Measurements from ENCODE around the gene GDE1. TPM values are rescaled to one million over a fixed set of nuclear protein-coding genes. Genes with fewer than 3 reads are reported as not detected.

The GDE1 gene
- total RNA-seq, 2 experiments from 2014 or later: 20.0 TPM

DNA sequence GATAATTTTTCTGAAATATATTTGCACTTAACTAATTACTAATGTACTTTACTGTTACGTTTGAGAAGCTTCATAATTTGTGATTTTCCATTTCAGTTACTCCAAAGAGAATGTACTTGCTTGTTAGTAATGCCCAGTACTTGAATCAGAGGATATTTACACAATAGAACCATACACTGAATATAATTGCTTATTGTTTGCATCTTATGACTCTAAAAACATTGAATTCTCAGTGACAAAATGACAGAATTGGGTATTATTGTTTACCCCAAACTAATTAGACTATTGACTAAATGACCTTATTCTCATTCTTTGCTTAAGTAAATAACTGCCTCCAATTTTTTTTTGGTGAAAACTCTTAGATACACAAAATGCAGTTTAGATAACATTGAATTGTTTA, 10.7 kb upstream of the GDE1 start:
- TF ChIP-seq, protein P1, sequence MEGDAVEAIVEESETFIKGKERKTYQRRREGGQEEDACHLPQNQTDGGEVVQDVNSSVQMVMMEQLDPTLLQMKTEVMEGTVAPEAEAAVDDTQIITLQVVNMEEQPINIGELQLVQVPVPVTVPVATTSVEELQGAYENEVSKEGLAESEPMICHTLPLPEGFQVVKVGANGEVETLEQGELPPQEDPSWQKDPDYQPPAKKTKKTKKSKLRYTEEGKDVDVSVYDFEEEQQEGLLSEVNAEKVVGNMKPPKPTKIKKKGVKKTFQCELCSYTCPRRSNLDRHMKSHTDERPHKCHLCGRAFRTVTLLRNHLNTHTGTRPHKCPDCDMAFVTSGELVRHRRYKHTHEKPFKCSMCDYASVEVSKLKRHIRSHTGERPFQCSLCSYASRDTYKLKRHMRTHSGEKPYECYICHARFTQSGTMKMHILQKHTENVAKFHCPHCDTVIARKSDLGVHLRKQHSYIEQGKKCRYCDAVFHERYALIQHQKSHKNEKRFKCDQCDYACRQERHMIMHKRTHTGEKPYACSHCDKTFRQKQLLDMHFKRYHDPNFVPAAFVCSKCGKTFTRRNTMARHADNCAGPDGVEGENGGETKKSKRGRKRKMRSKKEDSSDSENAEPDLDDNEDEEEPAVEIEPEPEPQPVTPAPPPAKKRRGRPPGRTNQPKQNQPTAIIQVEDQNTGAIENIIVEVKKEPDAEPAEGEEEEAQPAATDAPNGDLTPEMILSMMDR (IDR thresholded peaks at IDR 0.05): no peak
- peaks cover 37% of the 10 kb centered on the region for H3K36me3 Mint-ChIP-seq (ENCODE audit: low read depth)
- H3K4me1 Mint-ChIP-seq (ENCODE audit: low read depth): no peaks in the 10 kb centered on the region
- no peaks in the 10 kb centered on the region for H3K9me3 Mint-ChIP-seq
- ATAC-seq (no peak), DNase-seq (no peak)
- no peak overlapping the region for H3K27ac Mint-ChIP-seq
- H3K27me3 Mint-ChIP-seq: no peaks in the 10 kb centered on the region
- intact Hi-C loops (cut with micrococcal nuclease): no loop called here
- ChIA-PET CTCF (no interaction called here), POLR2A (interaction anchor here (1.2 kb wide), 1 partner anchor 9 kb away, joined by 4 read pairs; the partner anchor contains the start of gene CCP110)
- no peak overlapping the region for H3K4me3 Mint-ChIP-seq

DNA sequence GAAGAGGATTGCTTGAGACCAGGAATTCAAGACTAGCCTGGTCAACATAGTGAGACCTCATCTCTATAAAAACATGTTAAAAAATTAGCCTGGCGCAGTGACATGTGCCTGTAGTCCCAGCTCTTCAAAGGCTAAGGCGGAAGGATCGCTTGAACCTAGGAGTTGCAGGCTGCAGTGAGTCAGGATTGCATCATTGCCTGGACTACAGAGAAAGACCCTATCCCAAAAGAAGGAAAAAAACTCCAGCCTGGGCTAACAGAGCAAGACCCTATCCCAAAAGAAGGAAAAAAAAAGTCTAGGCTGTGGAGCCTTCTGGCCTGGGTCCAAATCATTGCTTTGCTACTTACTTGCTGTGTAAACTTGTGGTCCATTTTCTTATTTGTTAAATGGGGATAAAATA, 6.8 kb upstream of the GDE1 start:
- Mint-ChIP-seq H3K36me3 (ENCODE audit: low read depth) (peaks cover 20% of the 10 kb centered on the region), H3K27ac (no peak overlapping the region), H3K4me3 (no peak overlapping the region), H3K27me3 (no peaks in the 10 kb centered on the region), H3K9me3 (no peaks in the 10 kb centered on the region), H3K4me1 (ENCODE audit: low read depth) (peaks cover 9% of the 10 kb centered on the region)
- POLR2A ChIA-PET: interaction anchor here (1.1 kb wide), 1 partner anchor 368 kb away, joined by 3 read pairs; no protein-coding TSS in a partner anchor
- ATAC-seq: no peak
- DNase-seq: no peak
- TF ChIP-seq, protein P1 (IDR thresholded peaks at IDR 0.05): no peak
- intact Hi-C loops (cut with micrococcal nuclease): no loop called here
- CTCF ChIA-PET: interaction anchor here (1.1 to 1.6 kb wide), 3 partner anchors 10 to 26 kb away, joined by 3 to 12 read pairs (median 4); partner anchors contain the start of gene VPS35L

DNA sequence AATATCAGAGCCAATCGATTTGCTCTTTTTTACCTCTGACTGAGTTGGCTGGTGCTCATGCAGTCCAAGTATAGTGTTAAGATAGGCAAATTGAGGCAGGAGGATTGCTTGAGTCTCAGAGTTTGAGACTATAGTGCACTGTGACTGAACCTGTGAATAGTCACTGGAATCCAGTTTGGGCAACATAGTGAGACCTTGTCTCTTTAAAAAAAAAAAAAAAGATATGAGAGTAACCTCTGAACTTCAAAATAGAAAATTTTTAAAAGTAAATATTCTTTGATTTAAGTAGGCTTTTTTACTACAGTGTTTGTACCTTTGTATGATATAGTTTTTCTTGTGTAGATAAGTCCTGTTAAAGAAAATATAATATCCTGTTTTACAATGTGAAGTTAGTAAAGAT, 5.3 kb upstream of the GDE1 start:
- CTCF ChIA-PET: no interaction called here
- TF ChIP-seq, protein P1 (IDR thresholded peaks at IDR 0.05): no peak
- Mint-ChIP-seq H3K4me1 (ENCODE audit: low read depth) (peaks cover 16% of the 10 kb centered on the region), H3K9me3 (no peaks in the 10 kb centered on the region), H3K27me3 (no peaks in the 10 kb centered on the region), H3K4me3 (no peak overlapping the region), H3K36me3 (ENCODE audit: low read depth) (peaks cover 13% of the 10 kb centered on the region), H3K27ac (no peak overlapping the region)
- POLR2A ChIA-PET: no interaction called here
- no peak for ATAC-seq
- intact Hi-C loops (cut with micrococcal nuclease): no loop called here
- DNase-seq: no peak

DNA sequence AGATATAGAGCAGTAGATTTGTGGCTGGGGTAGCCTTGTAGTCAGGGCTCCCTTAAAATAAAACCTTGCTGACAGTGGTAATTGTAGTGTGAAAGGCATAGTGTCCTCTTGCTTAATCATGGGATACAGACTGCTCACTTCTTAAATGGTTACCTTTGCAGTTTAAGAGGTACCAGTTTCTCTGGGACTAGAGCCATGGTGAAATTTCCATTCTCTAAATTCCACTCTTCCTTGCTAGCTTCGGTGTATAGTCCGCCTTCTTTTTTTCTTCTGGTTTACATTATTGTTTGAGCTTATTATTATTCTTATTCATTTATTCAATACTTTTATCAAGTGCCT, 3.5 kb upstream of the GDE1 start:
- intact Hi-C loops (cut with micrococcal nuclease): no loop called here
- no peak overlapping the region for H3K27ac Mint-ChIP-seq
- peak overlapping the region; percentile 97 for H3K4me3 Mint-ChIP-seq
- no peaks in the 10 kb centered on the region for H3K27me3 Mint-ChIP-seq
- no peak for ATAC-seq
- ChIA-PET POLR2A (interaction anchor here (1.1 to 2.6 kb wide), 3 partner anchors 11 to 30 kb away, joined by 3 to 21 read pairs (median 4); partner anchors contain the start of gene VPS35L), CTCF (interaction anchor here (1.2 to 2.6 kb wide), 4 partner anchors 13 to 361 kb away, joined by 4 to 23 read pairs (median 4); partner anchors contain the start of gene VPS35L)
- peaks cover 22% of the 10 kb centered on the region for H3K4me1 Mint-ChIP-seq (ENCODE audit: low read depth)
- no peaks in the 10 kb centered on the region for H3K9me3 Mint-ChIP-seq
- no peak for DNase-seq
- TF ChIP-seq, protein P1 (IDR thresholded peaks at IDR 0.05): no peak
- peaks cover 9% of the 10 kb centered on the region for H3K36me3 Mint-ChIP-seq (ENCODE audit: low read depth)

DNA sequence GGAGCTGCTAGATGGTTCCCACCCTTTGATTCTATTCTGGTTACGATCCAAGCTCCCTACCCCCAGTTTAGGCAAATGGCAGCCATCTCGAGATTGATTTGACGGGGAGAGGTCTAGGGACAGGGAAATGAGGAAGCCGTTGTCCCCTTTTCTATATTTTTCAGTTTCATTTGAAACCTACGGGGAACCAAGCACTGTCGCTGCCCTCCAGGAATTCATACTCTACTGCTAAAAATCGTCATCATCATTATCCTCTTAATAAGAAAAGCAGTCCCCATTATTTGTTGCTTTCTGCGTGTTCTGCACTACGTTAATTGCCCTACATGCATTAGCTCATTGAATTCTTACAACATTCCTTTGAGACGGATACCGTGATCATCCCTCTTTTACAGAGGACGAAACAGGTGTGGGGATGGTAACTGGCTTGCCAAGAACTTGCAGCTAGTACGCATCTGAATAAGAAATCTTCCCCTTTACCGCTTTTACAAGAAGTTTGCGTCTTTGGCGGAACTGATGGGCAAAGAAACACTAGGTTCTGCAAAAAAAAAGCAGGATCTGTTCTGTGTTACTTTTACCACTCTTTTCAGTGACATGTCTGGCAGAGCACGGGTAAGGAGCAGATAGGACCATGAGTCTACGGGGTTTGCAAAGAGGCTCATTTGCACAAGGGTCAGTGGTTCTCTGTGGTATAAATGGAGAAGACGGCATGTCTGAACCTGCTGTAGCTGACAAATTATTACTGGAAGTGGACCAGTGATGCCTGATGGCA, 2.9 kb upstream of the GDE1 start:
- no peaks in the 10 kb centered on the region for H3K9me3 Mint-ChIP-seq
- H3K27ac Mint-ChIP-seq: peak overlapping the region; percentile 75
- H3K4me1 Mint-ChIP-seq (ENCODE audit: low read depth): peaks cover 25% of the 10 kb centered on the region
- peak overlapping the region; percentile 97 for H3K4me3 Mint-ChIP-seq
- DNase-seq (no peak), ATAC-seq (no peak)
- H3K27me3 Mint-ChIP-seq: no peaks in the 10 kb centered on the region
- POLR2A ChIA-PET: interaction anchor here (0.6 to 2.6 kb wide), 7 partner anchors 8 to 406 kb away, joined by 3 to 21 read pairs (median 4); partner anchors contain the start of gene VPS35L
- intact Hi-C loops (cut with micrococcal nuclease): no loop called here
- CTCF ChIA-PET: interaction anchor here (1.2 to 2.6 kb wide), 6 partner anchors 13 to 382 kb away, joined by 3 to 23 read pairs (median 4); partner anchors contain the start of gene VPS35L
- TF ChIP-seq, protein P1 (IDR thresholded peaks at IDR 0.05): no peak
- H3K36me3 Mint-ChIP-seq (ENCODE audit: low read depth): peaks cover 9% of the 10 kb centered on the region
